Tongue (tissue), 2 donors: ENCODE data around the gene OR5A1. TPM values are rescaled to one million over a fixed set of nuclear protein-coding genes. Genes with fewer than 3 reads are reported as not detected.
"Not testable (repeated sequence)": the region's sequence is repeated elsewhere in the genome, so short reads cannot be mapped to it uniquely, and the experiment has no call there.

ENCODE experiments used
- DNase-seq: peaks from one replicate; pipeline ENCODE4 v3.0.0-alpha.2; 2015
- total RNA-seq: library from RNA; depleted of rRNA; stranded (reverse); fragments of >200 nt; gene quantifications from one replicate; pipeline ENCODE4 v1.2.3, GENCODE V29; 2014

OR5A1 gene
- not detected for total RNA-seq

GRCh38 chr11:59436169-59436568 is at the start of gene OR5A1:
Gene OR5A1, plus strand, starts transcription at chr11:59436469. Its CDS starts 6,700 bp downstream, at chr11:59443169.
- no peak for DNase-seq

GRCh38 chr11:59394186-59394585 is 42.1 kb upstream of the OR5A1 start:
- DNase-seq = no peak

- no peak for DNase-seq
Measured at GRCh38 chr11:59400461-59401261, 35.6 kb upstream of the OR5A1 start.

DNA sequence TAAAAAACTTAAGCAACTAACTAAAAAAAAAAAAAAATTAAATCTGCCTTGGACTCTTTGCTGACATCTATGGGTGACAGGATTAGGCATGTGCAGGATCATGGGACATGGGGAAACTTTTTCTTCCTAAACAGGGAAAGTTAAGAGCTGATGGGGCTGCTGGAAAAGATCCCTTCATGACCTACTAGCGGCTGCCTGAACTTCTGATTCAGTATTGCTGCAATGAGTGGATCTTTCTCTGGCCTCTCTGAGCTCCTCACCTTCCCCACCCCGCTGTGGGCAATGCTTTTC is 35.1 kb upstream of the OR5A1 start:
- no peak for DNase-seq

DNA sequence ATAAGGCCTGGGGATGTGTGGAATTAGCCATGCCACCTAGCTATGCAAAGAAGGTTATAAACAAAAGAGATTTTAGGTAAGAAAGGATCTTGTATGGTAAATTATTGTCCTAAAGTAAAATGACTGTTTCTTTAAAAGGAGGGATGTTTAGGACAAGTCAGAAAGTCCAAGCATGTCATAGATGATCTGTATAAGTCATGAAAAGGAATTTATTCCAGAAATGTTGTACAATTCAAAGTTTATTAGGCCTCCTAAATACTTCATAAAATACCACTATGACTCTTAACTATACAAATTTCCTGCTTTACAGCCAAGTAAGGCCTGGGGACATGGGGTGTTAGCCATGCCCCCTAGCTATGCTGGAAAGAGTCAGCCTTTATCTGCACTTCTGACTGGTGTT is 32.7 kb upstream of the OR5A1 start:
- no peak for DNase-seq

GRCh38 chr11:59413646-59414045 is 22.6 kb upstream of the OR5A1 start:
- no peak for DNase-seq

DNA sequence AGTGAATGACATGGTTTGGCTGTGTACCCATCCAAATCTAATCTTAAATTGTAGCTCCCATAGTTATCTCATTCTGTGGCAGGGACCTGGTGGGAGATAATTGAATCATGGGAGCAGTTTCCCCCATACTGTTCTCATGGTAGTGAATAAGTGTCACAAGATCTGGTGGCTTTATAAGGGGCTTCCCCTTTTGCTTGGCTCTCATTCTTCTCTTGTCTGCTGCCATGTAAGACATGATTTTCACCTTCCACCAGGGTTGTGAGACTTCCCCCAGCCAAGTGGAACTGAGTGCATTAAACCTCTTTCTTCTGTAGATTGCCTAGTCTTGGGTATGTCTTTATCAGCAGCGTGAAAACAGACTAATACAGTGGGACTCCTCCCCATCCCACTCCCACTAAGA is 21.2 kb upstream of the OR5A1 start:
- DNase-seq = no peak

DNA sequence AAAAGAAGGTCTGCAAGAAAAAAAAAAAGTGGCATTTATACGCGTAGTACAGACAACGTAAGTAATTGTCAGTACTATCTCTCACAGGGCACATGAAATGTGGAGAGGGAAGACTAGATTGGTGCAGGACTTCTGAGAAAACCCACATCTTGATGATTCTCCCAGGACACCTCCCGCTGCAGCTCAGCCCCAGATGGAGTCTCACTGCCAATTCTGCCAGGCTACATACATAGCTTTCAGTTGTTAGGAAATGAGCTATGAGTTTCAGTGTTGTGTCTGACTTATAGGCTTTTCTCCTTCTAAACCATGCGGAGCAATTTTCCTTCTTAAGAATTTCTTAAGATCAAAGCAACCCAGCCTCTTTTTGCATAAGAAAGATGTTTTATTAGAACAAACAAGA is 19.7 kb upstream of the OR5A1 start:
- peak; percentile 15 for DNase-seq

GRCh38 chr11:59417023-59417422 is 19.2 kb upstream of the OR5A1 start:
- peak; percentile 51 for DNase-seq

- DNase-seq = peak; percentile 24
Measured at GRCh38 chr11:59418156-59418555, 18.1 kb upstream of the OR5A1 start.

GRCh38 chr11:59423835-59424234 is 12.4 kb upstream of the OR5A1 start:
- no peak for DNase-seq

DNA sequence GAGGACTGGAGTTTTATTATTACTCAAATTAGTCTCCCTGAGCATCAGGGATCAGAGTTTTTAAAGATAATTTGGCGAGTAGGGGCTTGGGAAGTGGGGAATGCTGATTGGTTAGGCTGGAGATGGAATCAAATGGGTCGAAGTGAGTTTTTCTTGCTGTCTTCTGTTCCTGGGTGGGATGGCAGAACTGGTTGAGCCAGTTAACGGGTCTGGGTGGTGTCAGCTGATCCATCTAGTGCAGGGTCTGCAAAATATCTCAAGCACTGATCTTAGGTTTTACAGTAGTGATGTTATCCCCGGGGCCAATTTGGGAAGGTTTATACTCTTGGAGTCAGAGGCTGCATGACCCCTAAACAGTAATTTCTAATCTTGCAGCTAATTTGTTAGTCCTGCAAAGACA is 11.1 kb upstream of the OR5A1 start:
- DNase-seq = no peak

- DNase-seq = no peak
Measured at GRCh38 chr11:59426361-59427067, 9.8 kb upstream of the OR5A1 start, which contains the start of gene OR5A2. Gene OR5A2, minus strand, starts transcription at chr11:59426413. Its CDS starts 3,460 bp downstream, at chr11:59422953.

DNA sequence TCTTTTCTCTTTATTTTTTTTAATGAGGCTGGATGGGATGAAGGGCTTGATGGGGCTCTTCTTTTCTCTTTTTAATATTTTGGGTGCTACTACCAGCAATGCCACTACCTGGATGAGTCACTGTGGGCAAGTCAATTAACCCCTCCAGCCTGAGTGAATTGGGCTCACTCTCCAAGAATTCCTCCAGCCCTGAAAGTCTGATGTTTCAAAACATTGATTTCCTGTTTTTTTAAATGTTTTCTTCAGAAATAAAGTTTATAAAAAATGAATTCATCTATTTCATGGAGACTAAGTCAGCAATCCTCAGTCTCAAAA is 9.2 kb upstream of the OR5A1 start:
- no peak for DNase-seq

- peak; percentile 67 for DNase-seq
Measured at GRCh38 chr11:59429924-59430516, 6.2 kb upstream of the OR5A1 start.

DNA sequence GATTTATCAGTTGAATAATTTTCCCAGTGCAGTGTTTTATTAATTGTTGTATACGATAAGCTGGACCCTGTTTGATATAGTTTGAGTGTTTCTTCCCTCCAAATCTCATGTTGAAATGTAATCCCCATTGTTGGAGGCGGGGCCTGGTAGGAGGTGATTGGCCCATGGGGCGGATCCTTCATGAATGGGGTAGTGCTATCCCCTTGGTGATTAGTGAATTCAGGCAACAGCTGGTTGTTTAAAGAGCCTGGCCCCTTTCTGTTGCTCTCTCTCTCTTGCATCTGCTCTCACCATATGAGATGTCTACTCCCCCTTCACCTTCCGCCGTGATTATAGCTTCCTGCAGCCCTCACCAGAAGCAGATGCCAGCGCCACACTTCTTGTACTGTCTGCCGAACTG is 1.5 kb downstream of the OR5A1 start:
- DNase-seq = peak; percentile 2

DNA sequence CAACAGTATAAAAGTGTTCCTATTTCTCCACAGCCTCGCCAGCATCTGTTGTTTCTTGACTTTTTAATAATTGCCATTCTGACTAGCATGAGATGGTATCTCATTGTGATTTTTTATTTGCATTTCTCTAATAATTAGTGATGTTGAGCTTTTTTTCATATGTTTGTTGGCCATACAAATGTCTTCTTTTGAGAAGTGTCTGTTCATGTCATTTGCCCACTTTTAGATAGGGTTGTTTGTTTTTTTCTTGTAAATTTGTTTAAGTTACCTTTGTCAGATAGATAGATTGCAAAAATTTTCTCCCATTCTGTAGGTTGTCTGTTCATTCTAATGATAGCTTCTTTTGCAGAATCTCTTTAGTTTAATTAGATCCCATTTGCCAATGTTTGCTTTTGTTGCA is 9.4 kb downstream of the OR5A1 start:
- not testable (repeated sequence) for DNase-seq

DNA sequence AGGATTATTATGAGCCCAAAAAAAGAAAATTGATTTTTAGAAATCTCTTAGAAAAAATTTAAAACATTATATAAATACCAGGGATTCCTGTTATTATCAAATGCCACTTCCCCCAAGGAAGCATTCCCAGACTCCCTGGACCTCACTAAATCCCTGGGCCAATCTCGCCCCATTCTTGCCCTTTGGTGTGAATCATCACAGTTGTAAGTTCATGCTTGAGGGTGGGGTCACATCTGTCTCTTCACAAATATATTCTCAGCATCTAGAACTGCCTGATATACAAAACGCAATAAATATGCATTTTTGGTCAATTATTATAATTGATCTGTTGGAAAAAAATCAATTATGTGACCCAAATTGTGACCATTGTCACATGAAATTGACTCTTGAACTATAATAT is 12.2 kb downstream of the OR5A1 start:
- no peak for DNase-seq

GRCh38 chr11:59456661-59457060 is 20.4 kb downstream of the OR5A1 start, which contains the start of gene OR4D6:
Gene OR4D6, plus strand, starts transcription at chr11:59456961. Its CDS starts 0 bp downstream, at chr11:59456961.
- DNase-seq = no peak

DNA sequence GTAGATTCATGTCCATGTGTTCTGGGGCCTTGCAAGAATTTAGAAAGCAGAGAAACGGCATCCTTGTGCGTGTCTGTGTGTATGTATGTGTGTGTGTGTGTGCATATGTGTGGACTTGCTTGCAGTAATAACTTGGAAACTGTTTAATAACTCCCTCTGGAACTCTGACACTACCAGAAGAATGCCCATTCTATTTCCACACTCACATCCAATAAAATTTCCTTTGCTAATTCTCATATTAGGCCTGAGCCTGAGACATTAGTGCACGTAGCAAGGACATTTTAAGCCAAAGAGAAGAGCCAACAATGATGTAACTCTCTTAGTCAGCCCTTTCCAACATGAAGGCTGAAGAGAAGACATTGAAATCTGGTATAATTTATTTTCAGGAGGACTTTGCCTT is 23.6 kb downstream of the OR5A1 start:
- DNase-seq = no peak

DNA sequence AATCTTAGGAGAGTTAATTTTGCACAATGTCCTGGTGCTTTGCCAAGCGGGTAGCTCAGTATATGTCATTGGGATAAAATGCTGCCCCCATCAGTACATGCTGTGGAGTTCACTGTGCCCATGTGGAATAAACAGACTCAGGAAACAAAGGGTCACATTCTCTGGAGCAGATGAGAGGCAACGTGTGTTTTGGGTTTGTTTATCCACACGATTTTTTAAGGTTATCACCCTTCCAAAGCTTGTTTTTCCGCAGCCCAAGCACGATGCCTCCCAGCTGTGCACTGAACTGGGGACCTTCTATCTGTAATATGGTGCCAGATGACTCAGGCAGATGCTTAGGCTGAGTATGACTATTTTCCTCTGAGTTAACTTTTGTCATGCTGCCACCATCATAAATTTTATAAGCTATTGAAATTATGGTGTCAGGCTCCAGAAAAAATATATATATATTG is 26.9 kb downstream of the OR5A1 start:
- DNase-seq = peak; percentile 58

DNA sequence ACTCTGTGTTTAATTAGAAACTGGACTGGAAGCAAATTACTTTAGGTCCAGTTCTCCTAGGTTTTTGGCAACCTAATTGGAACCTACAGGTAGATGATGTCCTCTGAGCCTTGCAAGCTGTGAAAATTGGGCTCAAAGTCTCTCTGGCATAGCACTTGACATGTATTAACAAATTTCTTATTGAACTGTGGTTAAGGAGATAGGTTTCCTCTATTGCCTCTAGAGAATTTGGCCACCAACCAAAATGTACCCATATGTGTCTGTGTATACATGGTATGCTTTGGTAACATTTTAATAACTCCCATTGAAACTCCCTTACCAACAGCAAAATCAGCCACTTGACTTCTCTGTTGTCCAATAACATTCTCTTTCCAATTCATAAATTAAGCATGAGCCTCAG is 36.7 kb downstream of the OR5A1 start, which contains the start of gene OR4D10:
Gene OR4D10 (plus strand): TSS at position 301 of the 400 bp plus-strand sequence. CDS start 4,115 bp downstream, outside the sequence.
- no peak for DNase-seq

- no peak for DNase-seq
Measured at GRCh38 chr11:59475176-59475575, 38.9 kb downstream of the OR5A1 start.
